Caco-2 (cell line): Measurements from ENCODE around the gene LARP1. TPM values are rescaled to one million over a fixed set of nuclear protein-coding genes. Genes with fewer than 3 reads are reported as not detected.

Source experiments
- BruUV-seq: library from RNA; stranded (reverse); fragments of 400-500 nt; replicated peaks from 2 replicates; lab custom pipeline; 2021; lab: Mats Ljungman, UMichigan
- CTCF ChIA-PET: fragments of 300-600 bp; sonication (Branson Sonifier 250); formaldehyde crosslinking; loops from one replicate; lab custom pipeline; 2022; ENCODE audit warnings: antibody characterized with exemption; lab: Charles Lee
- POLR2A ChIA-PET: fragments of 300-600 bp; sonication (Branson Sonifier 250); formaldehyde crosslinking; loops from one replicate; lab custom pipeline; 2022; ENCODE audit warnings: antibody characterized with exemption; lab: Charles Lee
- DNase-seq, 2 experiments: peaks; one replicate each; pipeline versions ENCODE4 v3.0.0 to v3.0.0-alpha.2; 2020 to 2022
- H3K27me3 ChIP-seq: replicated peaks from 2 replicates; pipeline ENCODE4 v1.6.0; 2011; ENCODE audit warnings: low read length; ENCODE audit not compliant: control insufficient read depth, insufficient read depth
- H3K36me3 ChIP-seq: 2 replicates; pipeline ENCODE4 v1.5.1; 2011; ENCODE audit warnings: low read length; ENCODE audit not compliant: control insufficient read depth, insufficient read depth
- H3K4me1 ChIP-seq: fragments of 250-450 bp; sonication (Bioruptor Pico); 2 replicates; pipeline ENCODE4 v1.5.1; 2020; ENCODE audit warnings: mild to moderate bottlenecking
- H3K4me3 ChIP-seq: 2 replicates; pipeline ENCODE4 v1.5.1; 2011; ENCODE audit warnings: low read depth, mild to moderate bottlenecking, control low read depth, low read length
- H3K9me3 ChIP-seq: fragments of 250-450 bp; sonication (Bioruptor Pico); 2 replicates; pipeline ENCODE4 v1.5.1; 2020; ENCODE audit warnings: mild to moderate bottlenecking, moderate library complexity
- H3K27ac Mint-ChIP-seq: one replicate; pipeline ENCODE4 v1.8.0; 2022; ENCODE audit warnings: mixed read lengths; ENCODE audit not compliant: unreplicated experiment
- H3K27me3 Mint-ChIP-seq: one replicate; pipeline ENCODE4 v1.8.0; 2022; ENCODE audit warnings: mixed read lengths; ENCODE audit not compliant: insufficient read depth, unreplicated experiment
- H3K36me3 Mint-ChIP-seq: one replicate; pipeline ENCODE4 v1.8.0; 2022; ENCODE audit warnings: mild to moderate bottlenecking, mixed read lengths; ENCODE audit not compliant: insufficient read depth, unreplicated experiment
- H3K4me1 Mint-ChIP-seq: one replicate; pipeline ENCODE4 v1.8.0; 2022; ENCODE audit warnings: low read depth, mixed read lengths; ENCODE audit not compliant: unreplicated experiment
- H3K4me3 Mint-ChIP-seq: one replicate; pipeline ENCODE4 v1.8.0; 2022; ENCODE audit warnings: mild to moderate bottlenecking, moderate library complexity, mixed read lengths; ENCODE audit not compliant: unreplicated experiment
- H3K9me3 Mint-ChIP-seq: one replicate; pipeline ENCODE4 v1.8.0; 2022; ENCODE audit warnings: mixed read lengths; ENCODE audit not compliant: unreplicated experiment
- intact Hi-C: fragments of 100-400 bp; cut with micrococcal nuclease; formaldehyde crosslinking; loops from one replicate; pipeline ENCODE4 v1.10.0; 2022; ENCODE audit not compliant: unreplicated experiment
- total RNA-seq: library from RNA; stranded (reverse); gene quantifications from 2 replicates; pipeline ENCODE4 v1.2.3, GENCODE V29; 2022
- TF ChIP-seq, protein P1 (sequence below), 2 experiments: fragments of 200-600 bp in 1 of 2; IDR thresholded peaks; 1 replicate in 1 of 2; 2 replicates in 1 of 2; pipeline versions ENCODE4 v1.5.1 to v1.8.0; 2011 to 2022; ENCODE audit warnings: antibody characterized with exemption in 1 of 2, control low read depth in 1 of 2, inconsistent platforms in 1 of 2, low read depth in 1 of 2, low read length in 1 of 2, mild to moderate bottlenecking in 1 of 2, moderate library complexity in 1 of 2; ENCODE audit not compliant: insufficient read depth in 1 of 2, severe bottlenecking in 1 of 2, unreplicated experiment in 1 of 2

The LARP1 gene
- total RNA-seq, 1 experiment from 2014 or later = 372 TPM

DNA sequence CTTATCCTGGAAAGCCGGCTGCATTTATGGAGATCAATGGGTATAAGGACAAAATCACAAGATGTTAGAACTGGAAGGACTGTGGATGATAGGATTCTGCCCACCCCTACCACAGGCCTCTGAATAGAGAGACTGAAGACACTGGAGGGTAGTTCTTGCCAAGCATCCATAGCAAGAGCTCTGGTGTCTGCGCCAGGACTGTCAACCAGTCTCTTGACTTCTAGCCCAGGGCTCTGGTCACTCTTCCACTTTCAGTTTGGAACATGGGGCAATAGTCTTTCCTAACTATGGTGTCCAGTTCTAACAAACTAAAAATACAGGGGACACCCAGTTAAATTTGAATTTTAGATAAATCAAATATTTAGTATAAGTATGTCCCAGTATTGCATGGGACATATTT is 23.4 kb downstream of the LARP1 start:
- CTCF ChIA-PET = no interaction called here

GRCh38 chr5:154779105-154779504 is 23.9 kb downstream of the LARP1 start:
- no peak overlapping the region for H3K4me3 ChIP-seq
- H3K9me3 ChIP-seq = no peaks in the 10 kb centered on the region
- no peaks in the 10 kb centered on the region for H3K36me3 ChIP-seq
- H3K4me1 ChIP-seq = peaks cover 22% of the 10 kb centered on the region
- no TSS peak for BruUV-seq
- ChIA-PET POLR2A (no interaction called here), CTCF (no interaction called here)
- intact Hi-C loops = no loop called here
- H3K27me3 Mint-ChIP-seq = no peaks in the 10 kb centered on the region
- DNase-seq = no peak
- no peaks in the 10 kb centered on the region for H3K27me3 ChIP-seq
- no peak overlapping the region for H3K27ac Mint-ChIP-seq
- H3K36me3 Mint-ChIP-seq = peaks cover 35% of the 10 kb centered on the region
- no peaks in the 10 kb centered on the region for H3K9me3 Mint-ChIP-seq
- H3K4me1 Mint-ChIP-seq = peaks cover 16% of the 10 kb centered on the region
- H3K4me3 Mint-ChIP-seq = no peak overlapping the region
- TF ChIP-seq, protein P1, sequence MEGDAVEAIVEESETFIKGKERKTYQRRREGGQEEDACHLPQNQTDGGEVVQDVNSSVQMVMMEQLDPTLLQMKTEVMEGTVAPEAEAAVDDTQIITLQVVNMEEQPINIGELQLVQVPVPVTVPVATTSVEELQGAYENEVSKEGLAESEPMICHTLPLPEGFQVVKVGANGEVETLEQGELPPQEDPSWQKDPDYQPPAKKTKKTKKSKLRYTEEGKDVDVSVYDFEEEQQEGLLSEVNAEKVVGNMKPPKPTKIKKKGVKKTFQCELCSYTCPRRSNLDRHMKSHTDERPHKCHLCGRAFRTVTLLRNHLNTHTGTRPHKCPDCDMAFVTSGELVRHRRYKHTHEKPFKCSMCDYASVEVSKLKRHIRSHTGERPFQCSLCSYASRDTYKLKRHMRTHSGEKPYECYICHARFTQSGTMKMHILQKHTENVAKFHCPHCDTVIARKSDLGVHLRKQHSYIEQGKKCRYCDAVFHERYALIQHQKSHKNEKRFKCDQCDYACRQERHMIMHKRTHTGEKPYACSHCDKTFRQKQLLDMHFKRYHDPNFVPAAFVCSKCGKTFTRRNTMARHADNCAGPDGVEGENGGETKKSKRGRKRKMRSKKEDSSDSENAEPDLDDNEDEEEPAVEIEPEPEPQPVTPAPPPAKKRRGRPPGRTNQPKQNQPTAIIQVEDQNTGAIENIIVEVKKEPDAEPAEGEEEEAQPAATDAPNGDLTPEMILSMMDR (IDR thresholded peaks at IDR 0.05; ENCODE audit: insufficient read depth in 1 of 2, low read depth in 1 of 2, low read length in 1 of 2, severe bottlenecking in 1 of 2, unreplicated experiment in 1 of 2) = no peak

More for the DNA sequence above, 23.4 kb downstream of the LARP1 start:
- Histone ChIP-seq H3K4me3 (no peak overlapping the region), H3K36me3 (no peaks in the 10 kb centered on the region), H3K9me3 (no peaks in the 10 kb centered on the region), H3K27me3 (no peaks in the 10 kb centered on the region), H3K4me1 (peaks cover 22% of the 10 kb centered on the region)
- intact Hi-C loops = no loop called here
- TF ChIP-seq, protein P1 (IDR thresholded peaks at IDR 0.05; ENCODE audit: insufficient read depth in 1 of 2, low read depth in 1 of 2, low read length in 1 of 2, severe bottlenecking in 1 of 2, unreplicated experiment in 1 of 2) = no peak
- POLR2A ChIA-PET = no interaction called here
- no peak overlapping the region for H3K27ac Mint-ChIP-seq
- H3K4me1 Mint-ChIP-seq = peaks cover 16% of the 10 kb centered on the region
- H3K4me3 Mint-ChIP-seq = no peak overlapping the region
- DNase-seq = no peak
- H3K9me3 Mint-ChIP-seq = no peaks in the 10 kb centered on the region
- H3K36me3 Mint-ChIP-seq = peaks cover 37% of the 10 kb centered on the region
- no peaks in the 10 kb centered on the region for H3K27me3 Mint-ChIP-seq
- BruUV-seq = no TSS peak

GRCh38 chr5:154780128-154780527 is 25.0 kb downstream of the LARP1 start:
- no peaks in the 10 kb centered on the region for H3K27me3 ChIP-seq
- no peak for DNase-seq
- H3K4me3 Mint-ChIP-seq = no peak overlapping the region
- no peaks in the 10 kb centered on the region for H3K27me3 Mint-ChIP-seq
- no peaks in the 10 kb centered on the region for H3K9me3 Mint-ChIP-seq
- peaks cover 35% of the 10 kb centered on the region for H3K36me3 Mint-ChIP-seq
- peaks cover 19% of the 10 kb centered on the region for H3K4me1 Mint-ChIP-seq
- H3K27ac Mint-ChIP-seq = no peak overlapping the region
- no peaks in the 10 kb centered on the region for H3K9me3 ChIP-seq
- no TSS peak for BruUV-seq
- H3K4me3 ChIP-seq = no peak overlapping the region
- TF ChIP-seq, protein P1 (IDR thresholded peaks at IDR 0.05; ENCODE audit: insufficient read depth in 1 of 2, low read depth in 1 of 2, low read length in 1 of 2, severe bottlenecking in 1 of 2, unreplicated experiment in 1 of 2) = no peak
- intact Hi-C loops = no loop called here
- H3K36me3 ChIP-seq = no peaks in the 10 kb centered on the region
- POLR2A ChIA-PET = no interaction called here
- H3K4me1 ChIP-seq = peaks cover 24% of the 10 kb centered on the region
- CTCF ChIA-PET = no interaction called here
